HG03520 (cell line): Measurements from ENCODE around the gene TNS1.

Experiments
- ATAC-seq: cut with Tn5 transposase; IDR thresholded peaks from one replicate; pipeline ENCODE4 v1.9.1; 2021; ENCODE audit warnings: mild to moderate bottlenecking, moderate library complexity; ENCODE audit not compliant: unreplicated experiment

Gene TNS1

GRCh38 chr2:217964275-217965161, 38.3 kb downstream of the TNS1 start:
- ATAC-seq: no peak

- ATAC-seq: no peak
Observed at GRCh38 chr2:217960351-217960750, 42.4 kb downstream of the TNS1 start.

- no peak for ATAC-seq
Observed at GRCh38 chr2:217959723-217960122, 43.1 kb downstream of the TNS1 start.

- no peak for ATAC-seq
Observed at GRCh38 chr2:217958884-217959225, 43.9 kb downstream of the TNS1 start.

- ATAC-seq: no peak
Observed at GRCh38 chr2:217958206-217958883, 44.5 kb downstream of the TNS1 start.

- no peak for ATAC-seq
Observed at GRCh38 chr2:217956586-217957457, 46.0 kb downstream of the TNS1 start.

GRCh38 chr2:217955881-217956493, 46.8 kb downstream of the TNS1 start:
- no peak for ATAC-seq

GRCh38 chr2:217954971-217955740, 47.6 kb downstream of the TNS1 start:
- ATAC-seq: no peak

- no peak for ATAC-seq
Observed at GRCh38 chr2:217954469-217954868, 48.3 kb downstream of the TNS1 start.

GRCh38 chr2:217954051-217954450, 48.7 kb downstream of the TNS1 start:
- ATAC-seq: no peak

- no peak for ATAC-seq
Observed at GRCh38 chr2:217953531-217953932, 49.3 kb downstream of the TNS1 start.

- ATAC-seq: no peak
Observed at GRCh38 chr2:217953011-217953481, 49.7 kb downstream of the TNS1 start.

- ATAC-seq: no peak
Observed at GRCh38 chr2:217952409-217952808, 50.4 kb downstream of the TNS1 start.

GRCh38 chr2:217951521-217952247, 51.1 kb downstream of the TNS1 start:
- ATAC-seq: no peak

GRCh38 chr2:217951091-217951490, 51.7 kb downstream of the TNS1 start:
- no peak for ATAC-seq

GRCh38 chr2:217950401-217950871, 52.4 kb downstream of the TNS1 start:
- no peak for ATAC-seq

GRCh38 chr2:217949447-217949846, 53.3 kb downstream of the TNS1 start:
- ATAC-seq: no peak

- ATAC-seq: no peak
Observed at GRCh38 chr2:217948897-217949296, 53.9 kb downstream of the TNS1 start.

GRCh38 chr2:217948351-217948791, 54.4 kb downstream of the TNS1 start:
- no peak for ATAC-seq
